IMR-90 (cell line): ENCODE results near the gene NF2. TPM values are rescaled to one million over a fixed set of nuclear protein-coding genes. Genes with fewer than 3 reads are reported as not detected.

Experiments
- ATAC-seq: fragments of 200-7000 bp; cut with Tn5 transposase; 2 replicates; pipeline ENCODE4 v1.9.1; 2020; ENCODE audit warnings: low read depth, mild to moderate bottlenecking, moderate library complexity
- BruUV-seq: library from RNA; stranded (reverse); fragments of 400-500 nt; replicated peaks from 2 replicates; lab custom pipeline; 2021; lab: Mats Ljungman, UMichigan
- CTCF ChIA-PET: fragments of 300-600 bp; formaldehyde crosslinking; extraction: SDS; loops from one replicate; lab custom pipeline; 2021; ENCODE audit warnings: antibody characterized with exemption; lab: Yijun Ruan, JAX
- POLR2A ChIA-PET: fragments of 300-600 bp; sonication (Branson Sonifier 250); formaldehyde crosslinking; loops from one replicate; lab custom pipeline; 2022; ENCODE audit warnings: antibody characterized with exemption; ENCODE audit not compliant: unreplicated experiment; lab: Charles Lee
- DNase-seq: peaks from one replicate; pipeline ENCODE4 v3.0.0; 2013
- H2AFZ ChIP-seq: replicated peaks from 2 replicates; pipeline ENCODE3; 2013; ENCODE audit warnings: low read length, mild to moderate bottlenecking; ENCODE audit not compliant: poor library complexity
- H2AK5ac ChIP-seq: 2 replicates; pipeline ENCODE4 v1.6.1; 2013; ENCODE audit warnings: low read depth, low read length, inconsistent platforms
- H2AK9ac ChIP-seq: replicated peaks from 2 replicates; pipeline ENCODE3; 2013; ENCODE audit warnings: mild to moderate bottlenecking, low read depth, low read length, moderate library complexity; ENCODE audit not compliant: poor library complexity
- H2BK120ac ChIP-seq: 2 replicates; pipeline ENCODE4 v1.6.1; 2013; ENCODE audit warnings: low read depth, low read length, inconsistent platforms
- H2BK15ac ChIP-seq: 3 replicates; pipeline ENCODE4 v1.6.1; 2013; ENCODE audit warnings: low read depth, low read length, inconsistent platforms
- H2BK20ac ChIP-seq: 2 replicates; pipeline ENCODE4 v1.6.1; 2013; ENCODE audit warnings: low read depth, mild to moderate bottlenecking, inconsistent platforms, low read length, moderate library complexity
- H2BK5ac ChIP-seq: 2 replicates; pipeline ENCODE4 v1.6.1; 2013; ENCODE audit warnings: mild to moderate bottlenecking, low read depth, low read length, inconsistent platforms; ENCODE audit not compliant: poor library complexity, severe bottlenecking
- H3K14ac ChIP-seq: replicated peaks from 2 replicates; pipeline ENCODE4 v1.6.1; 2013; ENCODE audit warnings: low read depth, low read length, inconsistent platforms
- H3K18ac ChIP-seq: 2 replicates; pipeline ENCODE4 v1.6.1; 2013; ENCODE audit warnings: low read depth, low read length, control low read depth
- H3K23ac ChIP-seq: 2 replicates; pipeline ENCODE4 v1.6.1; 2013; ENCODE audit warnings: low read depth, low read length, inconsistent platforms
- H3K27ac ChIP-seq: 2 replicates; pipeline ENCODE4 v1.5.1; 2013; ENCODE audit warnings: mild to moderate bottlenecking, control low read depth, low read length; ENCODE audit not compliant: insufficient read depth
- H3K27me3 ChIP-seq: 2 replicates; pipeline ENCODE4 v1.6.1; 2013; ENCODE audit warnings: low read length; ENCODE audit not compliant: control insufficient read depth, insufficient read depth
- H3K36me3 ChIP-seq: 2 replicates; pipeline ENCODE4 v1.6.1; 2013; ENCODE audit warnings: low read length, mixed read lengths; ENCODE audit not compliant: control insufficient read depth, insufficient read depth
- H3K4ac ChIP-seq: 2 replicates; pipeline ENCODE4 v1.6.1; 2013; ENCODE audit warnings: low read depth, low read length, inconsistent platforms
- H3K4me1 ChIP-seq: 2 replicates; pipeline ENCODE4 v1.6.1; 2013; ENCODE audit warnings: low read length, mixed read lengths; ENCODE audit not compliant: control insufficient read depth, insufficient read depth
- H3K4me2 ChIP-seq: 2 replicates; pipeline ENCODE4 v1.6.1; 2013; ENCODE audit warnings: low read depth, mild to moderate bottlenecking, control low read depth, low read length, moderate library complexity
- H3K4me3 ChIP-seq: 2 replicates; pipeline ENCODE4 v1.5.1; 2013; ENCODE audit warnings: low read depth, mild to moderate bottlenecking, control low read depth, low read length, moderate library complexity; ENCODE audit not compliant: insufficient read depth
- H3K56ac ChIP-seq: 2 replicates; pipeline ENCODE4 v1.6.1; 2013; ENCODE audit warnings: low read length, inconsistent platforms; ENCODE audit not compliant: insufficient read depth; ENCODE audit errors: extremely low read depth
- H3K79me1 ChIP-seq, 2 experiments: 2 replicates each; pipeline ENCODE4 v1.6.1; 2013; ENCODE audit warnings: low read length in 2 of 2, inconsistent platforms in 1 of 2, low read depth in 1 of 2
- H3K9ac ChIP-seq: 2 replicates; pipeline ENCODE4 v1.6.1; 2013; ENCODE audit warnings: low read depth, low read length, control low read depth
- H3K9me1 ChIP-seq: 2 replicates; pipeline ENCODE4 v1.6.1; 2013; ENCODE audit warnings: low read length, inconsistent platforms; ENCODE audit not compliant: insufficient read depth
- H3K9me3 ChIP-seq: 2 replicates; pipeline ENCODE4 v1.6.1; 2013; ENCODE audit warnings: low read length; ENCODE audit not compliant: control insufficient read depth, insufficient read depth
- H4K20me1 ChIP-seq: 2 replicates; pipeline ENCODE4 v1.6.1; 2013; ENCODE audit warnings: low read length, inconsistent platforms; ENCODE audit not compliant: insufficient read depth
- H4K5ac ChIP-seq: 2 replicates; pipeline ENCODE4 v1.6.1; 2013; ENCODE audit warnings: mild to moderate bottlenecking, low read depth, low read length, control low read depth
- H4K8ac ChIP-seq, 2 experiments: 2 replicates each; pipeline ENCODE4 v1.6.1; 2013; ENCODE audit warnings: low read depth in 2 of 2, low read length in 2 of 2, control low read depth in 1 of 2, inconsistent platforms in 1 of 2
- H4K91ac ChIP-seq: 2 replicates; pipeline ENCODE4 v1.6.1; 2013; ENCODE audit warnings: low read depth, low read length, inconsistent platforms; ENCODE audit not compliant: insufficient read depth
- BHLHE40 ChIP-seq: fragments of 150-350 bp; IDR thresholded peaks from 2 replicates; pipeline ENCODE4 v1.6.1; 2016; ENCODE audit warnings: mild to moderate bottlenecking, low read depth, low read length
- MAFK ChIP-seq: IDR thresholded peaks from 2 replicates; pipeline ENCODE4 v1.6.1; 2012; ENCODE audit warnings: low read depth, low read length, improper control_type of control experiment
- MXI1 ChIP-seq: IDR thresholded peaks from 2 replicates; pipeline ENCODE4 v1.6.1; 2012; ENCODE audit warnings: low read depth, mild to moderate bottlenecking, low read length, moderate library complexity, borderline replicate concordance
- WGBS, 2 experiments: methylation state at CpG; one replicate each; pipeline versions ENCODE4 v1.1.5 to v1.1.7; 2013; ENCODE audit warnings: missing lambda C conversion rate in 2 of 2; ENCODE audit not compliant: insufficient read length in 1 of 2; ENCODE audit errors: extremely low coverage in 2 of 2; 5-methylcytosine and 5-hydroxymethylcytosine counted together
- dilution Hi-C: fragments of 300-500 bp; cut with HindIII; formaldehyde crosslinking; loops from one replicate; pipeline ENCODE4 v1.14.3; 2018; ENCODE audit warnings: low sequenced_read_pairs; ENCODE audit not compliant: unreplicated experiment
- in situ Hi-C: fragments of 300-500 bp; cut with MboI; formaldehyde crosslinking; loops from 3 replicates; pipeline ENCODE4 v1.14.3; 2019; ENCODE audit warnings: low sequenced_read_pairs, inconsistent platforms, mixed read lengths
- intact Hi-C: fragments of 100-400 bp; cut with micrococcal nuclease; formaldehyde crosslinking; loops from 2 replicates; pipeline ENCODE4 v1.10.0; 2022
- polyA plus RNA-seq, 3 experiments: library from polyadenylated mRNA; depleted of rRNA; stranded (reverse); fragments of >200 nt; gene quantifications; 2 replicates each; pipeline ENCODE4 v1.2.3, GENCODE V29; 2012; ENCODE audit warnings: low replicate concordance in 1 of 3
- total RNA-seq: library from RNA; depleted of rRNA; stranded (reverse); fragments of >200 nt; gene quantifications from 2 replicates; pipeline ENCODE4 v1.2.3, GENCODE V29; 2012
- TF ChIP-seq, protein P1 (sequence below): fragments of 150-350 bp; IDR thresholded peaks from 2 replicates; pipeline ENCODE4 v1.6.1; 2017; ENCODE audit warnings: mild to moderate bottlenecking, antibody characterized with exemption, low read length, low read depth
- TF ChIP-seq, protein P2 (sequence below): fragments of 150-350 bp; IDR thresholded peaks from 2 replicates; pipeline ENCODE4 v1.6.1; 2016; ENCODE audit warnings: low read depth, mild to moderate bottlenecking, low read length, moderate library complexity, borderline replicate concordance

NF2 gene
- total and polyA plus RNA-seq, 2 of the 4 experiments (the other 2 are of a cell fraction), result 59.0 to 151 TPM

DNA sequence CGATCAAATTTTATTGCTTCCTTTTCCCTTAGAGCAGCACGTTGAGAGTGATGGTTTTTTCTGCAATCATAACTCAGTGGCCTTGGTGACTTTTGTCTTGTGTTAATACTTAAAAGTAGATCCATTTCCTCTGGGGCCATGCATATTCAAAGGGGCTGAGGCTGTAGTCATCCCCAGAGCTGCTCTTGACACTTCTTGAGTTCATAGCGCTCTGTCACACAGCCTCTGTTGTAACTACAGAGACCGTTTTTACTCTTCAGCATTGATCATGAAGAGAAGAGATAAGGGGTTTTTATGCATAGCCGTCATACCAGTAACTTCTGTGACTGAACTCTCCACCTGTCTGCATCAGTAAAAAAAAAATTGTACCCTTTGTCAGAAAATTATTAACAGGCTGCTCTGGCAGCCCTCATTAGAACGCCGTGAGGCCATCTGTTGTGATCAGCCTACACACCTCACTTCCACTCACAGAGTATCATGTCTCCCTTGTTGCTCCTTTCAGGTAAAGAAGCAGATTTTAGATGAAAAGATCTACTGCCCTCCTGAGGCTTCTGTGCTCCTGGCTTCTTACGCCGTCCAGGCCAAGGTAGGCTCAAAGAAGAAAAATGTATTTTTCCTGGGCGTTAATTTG lies 38.4 kb downstream of the NF2 start:
- no peaks in the 10 kb centered on the region for H3K27me3 ChIP-seq
- no peak for DNase-seq
- H4K5ac ChIP-seq, result no peak overlapping the region
- H4K91ac ChIP-seq, result no peak overlapping the region
- TF ChIP-seq BHLHE40 (no peak), MXI1 (no peak), MAFK (no peak)
- TF ChIP-seq, protein P1, sequence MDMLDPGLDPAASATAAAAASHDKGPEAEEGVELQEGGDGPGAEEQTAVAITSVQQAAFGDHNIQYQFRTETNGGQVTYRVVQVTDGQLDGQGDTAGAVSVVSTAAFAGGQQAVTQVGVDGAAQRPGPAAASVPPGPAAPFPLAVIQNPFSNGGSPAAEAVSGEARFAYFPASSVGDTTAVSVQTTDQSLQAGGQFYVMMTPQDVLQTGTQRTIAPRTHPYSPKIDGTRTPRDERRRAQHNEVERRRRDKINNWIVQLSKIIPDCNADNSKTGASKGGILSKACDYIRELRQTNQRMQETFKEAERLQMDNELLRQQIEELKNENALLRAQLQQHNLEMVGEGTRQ, result no peak
- TF ChIP-seq, protein P2, sequence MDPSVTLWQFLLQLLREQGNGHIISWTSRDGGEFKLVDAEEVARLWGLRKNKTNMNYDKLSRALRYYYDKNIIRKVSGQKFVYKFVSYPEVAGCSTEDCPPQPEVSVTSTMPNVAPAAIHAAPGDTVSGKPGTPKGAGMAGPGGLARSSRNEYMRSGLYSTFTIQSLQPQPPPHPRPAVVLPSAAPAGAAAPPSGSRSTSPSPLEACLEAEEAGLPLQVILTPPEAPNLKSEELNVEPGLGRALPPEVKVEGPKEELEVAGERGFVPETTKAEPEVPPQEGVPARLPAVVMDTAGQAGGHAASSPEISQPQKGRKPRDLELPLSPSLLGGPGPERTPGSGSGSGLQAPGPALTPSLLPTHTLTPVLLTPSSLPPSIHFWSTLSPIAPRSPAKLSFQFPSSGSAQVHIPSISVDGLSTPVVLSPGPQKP, result no peak
- H3K4me2 ChIP-seq, result no peak overlapping the region
- H3K9me1 ChIP-seq, result no peaks in the 10 kb centered on the region
- H3K56ac ChIP-seq, result no peak overlapping the region
- no peak overlapping the region for H3K9ac ChIP-seq
- no CpG with 5 or more reads among the region's 10 CpGs for WGBS, 2 experiments
- H4K8ac ChIP-seq, result no peak overlapping the region
- H3K23ac ChIP-seq, result no peak overlapping the region
- peaks cover 18% of the 10 kb centered on the region for H3K36me3 ChIP-seq
- no peak overlapping the region for H2AFZ ChIP-seq
- BruUV-seq, result no TSS peak
- H3K14ac ChIP-seq, result no peak overlapping the region
- no peak overlapping the region for H2AK5ac ChIP-seq
- no peak overlapping the region for H3K4ac ChIP-seq
- H2BK5ac ChIP-seq, result no peak overlapping the region
- ChIA-PET CTCF (no interaction called here), POLR2A (no interaction called here)
- H3K9me3 ChIP-seq, result no peaks in the 10 kb centered on the region
- in situ Hi-C loops, result no loop called here
- H3K4me3 ChIP-seq, result no peak overlapping the region
- H3K27ac ChIP-seq, result no peak overlapping the region
- no peak for ATAC-seq
- peaks cover under 1% of the 10 kb centered on the region; the same call in 1 of the 2 replicates for H4K20me1 ChIP-seq
- dilution Hi-C loops, result no loop called here
- H3K4me1 ChIP-seq, result no peaks in the 10 kb centered on the region
- intact Hi-C loops, result no loop called here
- H2AK9ac ChIP-seq, result no peak overlapping the region
- no peak overlapping the region for H2BK20ac ChIP-seq
- H3K79me1 ChIP-seq, result peaks cover 29 to 37% of the 10 kb centered on the region in 2 experiments
- H2BK120ac ChIP-seq, result no peak overlapping the region
- no peak overlapping the region for H3K18ac ChIP-seq
- H2BK15ac ChIP-seq, result no peak overlapping the region
